ENCODE data around the gene MFSD11.

- TF ChIP-seq POLR2AphosphoS5 (IDR thresholded peaks at IDR 0.05; ENCODE audit: borderline replicate concordance, low read depth, low read length), result no peak
- no peak for TF ChIP-seq EZH2 (IDR thresholded peaks at IDR 0.05)
- no peak for TF ChIP-seq FOXP2 (optimal IDR thresholded peaks at IDR 0.05; ENCODE audit: control extremely low read depth, extremely low read length, insufficient read depth)
These were observed 37.7 kb upstream of the MFSD11 start for GRCh38 chr17:76700270-76700616.

Measured in SK-N-MC (cell line).